NB4 (cell line): ENCODE data around the gene SH3BP1.

Experiments
- CTCF ChIP-seq: IDR thresholded peaks from one replicate; pipeline ENCODE4 v1.5.1; 2012; ENCODE audit warnings: low read depth, low read length
- MAX ChIP-seq: IDR thresholded peaks from 2 replicates; pipeline ENCODE4 v1.6.1; 2011; ENCODE audit warnings: low read depth, low read length
- MYC ChIP-seq: IDR thresholded peaks from 2 replicates; pipeline ENCODE4 v1.6.1; 2011; ENCODE audit warnings: low read depth, low read length
- POLR2A ChIP-seq: IDR thresholded peaks from 2 replicates; pipeline ENCODE4 v1.6.1; 2011; ENCODE audit warnings: mild to moderate bottlenecking; ENCODE audit not compliant: insufficient read length; ENCODE audit errors: extremely low read depth

- TF ChIP-seq CTCF = no peak
- TF ChIP-seq POLR2A = no peak
- no peak for TF ChIP-seq MAX
- TF ChIP-seq MYC = no peak
These were observed 12.3 kb upstream of the SH3BP1 start for GRCh38 chr22:37627121-37627520.
